HAP-1 (cell line): ENCODE measurements around the gene TPD52L2.
"Not testable (repeated sequence)": the region's sequence is repeated elsewhere in the genome, so short reads cannot be mapped to it uniquely, and the experiment has no call there.

ENCODE experiments used
- DNase-seq, 2 experiments: peaks; one replicate each; pipeline ENCODE4 v3.0.0-alpha.2; 2016 to 2020; ENCODE audit warnings: low spot score in 2 of 2
- H3K27me3 ChIP-seq: fragments of 250-450 bp; sonication (Bioruptor Pico); 2 replicates; pipeline ENCODE4 v1.5.1; 2020; ENCODE audit warnings: low read depth, mild to moderate bottlenecking, moderate library complexity
- H3K36me3 ChIP-seq: fragments of 250-450 bp; sonication (Bioruptor Pico); replicated peaks from 2 replicates; pipeline ENCODE4 v1.5.1; 2020; ENCODE audit warnings: mild to moderate bottlenecking
- H3K4me1 ChIP-seq: fragments of 250-450 bp; sonication (Bioruptor Pico); 2 replicates; pipeline ENCODE4 v1.5.1; 2020; ENCODE audit warnings: mild to moderate bottlenecking
- H3K4me3 ChIP-seq: fragments of 250-450 bp; sonication (Bioruptor Pico); 2 replicates; pipeline ENCODE4 v1.5.1; 2020; ENCODE audit warnings: mild to moderate bottlenecking, moderate library complexity
- H3K9me3 ChIP-seq: fragments of 250-450 bp; sonication (Bioruptor Pico); 2 replicates; pipeline ENCODE4 v1.5.1; 2020; ENCODE audit warnings: mild to moderate bottlenecking, moderate library complexity
- in situ Hi-C: fragments of 300-500 bp; cut with MboI; formaldehyde crosslinking; loops from 3 replicates; pipeline ENCODE4 v1.14.3; 2020; ENCODE audit warnings: low sequenced_read_pairs, inconsistent platforms, mixed read lengths

TPD52L2 gene

DNA sequence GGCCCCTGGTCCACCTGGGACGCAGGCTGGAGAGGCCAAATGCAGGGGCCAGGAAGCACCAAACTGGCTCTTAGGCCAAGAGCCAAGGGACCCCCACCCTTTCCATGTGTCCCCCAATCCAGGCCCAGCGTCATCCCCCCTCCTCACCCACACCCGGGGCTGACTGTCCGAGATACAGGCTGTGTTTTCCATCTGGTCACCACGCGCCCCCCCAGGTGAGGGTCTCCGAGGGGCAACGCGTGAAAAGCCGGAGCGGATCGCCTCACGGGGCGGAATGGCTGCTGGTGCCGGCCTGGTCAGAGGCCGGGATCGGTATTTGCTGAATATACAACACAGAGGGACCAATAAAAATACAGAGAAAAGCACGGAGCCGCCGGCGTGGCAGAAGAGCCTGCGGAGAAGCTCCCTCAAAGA lies 9.0 kb upstream of the TPD52L2 start:
- Histone ChIP-seq H3K9me3 (no peaks in the 10 kb centered on the region), H3K4me1 (no peaks in the 10 kb centered on the region), H3K36me3 (no peaks in the 10 kb centered on the region), H3K4me3 (no peak overlapping the region), H3K27me3 (no peaks in the 10 kb centered on the region)
- in situ Hi-C loops = no loop called here
- DNase-seq = no peak

DNA sequence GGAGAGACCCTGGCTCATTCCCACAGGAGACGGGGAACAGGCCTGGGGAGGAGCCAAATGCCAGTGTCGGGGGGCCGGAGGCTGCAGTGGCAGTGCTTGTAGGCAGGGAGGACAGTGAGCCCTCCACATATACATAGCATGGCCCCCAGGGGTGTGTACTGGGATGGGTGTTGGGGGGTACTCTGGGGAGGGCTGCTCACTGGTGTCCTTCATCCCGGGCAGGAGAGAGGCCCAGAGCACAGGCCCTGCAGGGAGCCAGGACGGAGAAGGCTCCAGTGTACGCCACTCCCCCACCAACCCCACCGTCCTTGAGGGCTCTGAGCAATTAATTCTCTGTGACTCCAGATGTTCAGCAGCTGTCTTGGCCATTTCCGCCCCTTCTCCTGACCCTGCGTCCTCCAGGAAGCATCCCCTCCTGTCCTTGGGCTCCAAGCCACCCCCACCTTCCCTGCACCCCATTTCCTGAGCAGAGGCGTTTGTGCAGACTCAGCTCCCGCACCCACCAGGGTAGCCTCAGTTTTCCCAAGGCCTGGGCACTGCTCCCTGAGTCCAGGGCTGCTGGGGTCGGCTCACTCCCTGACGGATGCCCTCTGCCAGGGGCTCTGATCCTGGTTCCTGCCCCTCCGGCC lies 7.2 kb upstream of the TPD52L2 start:
- Histone ChIP-seq H3K27me3 (no peaks in the 10 kb centered on the region), H3K4me3 (no peak overlapping the region), H3K4me1 (no peaks in the 10 kb centered on the region), H3K9me3 (no peaks in the 10 kb centered on the region), H3K36me3 (no peaks in the 10 kb centered on the region)
- in situ Hi-C loops = no loop called here
- no peak for DNase-seq

GRCh38 chr20:63858393-63859165 lies 6.5 kb upstream of the TPD52L2 start:
- Histone ChIP-seq H3K9me3 (no peaks in the 10 kb centered on the region), H3K36me3 (0 out of 2 replicates have a peak, but pooled peaks cover 4% of the 10 kb centered on the region), H3K27me3 (no peaks in the 10 kb centered on the region), H3K4me1 (no peaks in the 10 kb centered on the region), H3K4me3 (no peak overlapping the region)
- no peak for DNase-seq
- in situ Hi-C loops = no loop called here

GRCh38 chr20:63859166-63859699 lies 5.8 kb upstream of the TPD52L2 start:
- peaks cover 3% of the 10 kb centered on the region; the same call in 1 of the 2 replicates for H3K4me1 ChIP-seq
- no peaks in the 10 kb centered on the region for H3K9me3 ChIP-seq
- H3K27me3 ChIP-seq = no peaks in the 10 kb centered on the region
- in situ Hi-C loops = no loop called here
- DNase-seq = no peak
- no peak overlapping the region for H3K4me3 ChIP-seq
- H3K36me3 ChIP-seq = 0 out of 2 replicates have a peak, but pooled peaks cover 4% of the 10 kb centered on the region

DNA sequence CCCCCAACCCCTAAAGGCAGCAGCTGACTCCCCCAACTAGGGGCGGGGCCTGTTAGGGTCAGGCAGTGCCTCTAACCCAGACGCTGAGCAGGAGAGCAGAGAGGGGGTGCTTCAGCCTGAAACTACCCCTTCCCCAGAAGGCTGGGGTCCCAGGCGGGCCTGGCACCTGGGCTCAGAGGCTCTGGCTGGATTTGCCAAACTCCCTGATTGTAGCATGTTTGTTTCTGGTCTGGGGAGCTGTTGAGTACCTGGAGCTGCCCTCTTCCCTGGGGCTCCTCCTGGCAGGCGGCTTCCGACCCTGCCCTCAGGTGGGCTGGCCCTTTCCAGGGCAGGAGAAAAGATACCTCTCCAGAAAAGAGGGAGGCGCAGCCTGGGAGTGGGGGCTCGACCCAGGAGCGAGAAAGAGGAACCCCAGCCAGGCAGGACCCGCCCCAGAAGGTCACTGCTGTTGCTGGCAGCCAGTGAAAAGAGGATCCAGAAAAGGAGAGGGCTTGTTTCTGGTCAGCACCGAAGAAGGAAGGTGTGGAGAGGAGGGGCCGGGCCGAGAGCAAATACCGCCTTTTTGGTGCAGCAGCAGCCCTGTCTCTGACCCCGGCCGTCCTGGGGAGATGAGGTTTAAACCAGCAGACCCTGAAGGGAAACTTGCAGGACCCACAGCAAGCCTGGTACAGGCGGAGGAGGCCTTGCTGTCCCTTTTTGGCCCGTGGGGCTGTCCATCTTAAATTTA lies 4.6 kb upstream of the TPD52L2 start:
- H3K36me3 ChIP-seq = peaks cover 4% of the 10 kb centered on the region; the same call in 1 of the 2 replicates
- no peaks in the 10 kb centered on the region for H3K27me3 ChIP-seq
- no peaks in the 10 kb centered on the region for H3K9me3 ChIP-seq
- in situ Hi-C loops = no loop called here
- peaks cover 3% of the 10 kb centered on the region; the same call in 1 of the 2 replicates for H3K4me1 ChIP-seq
- no peak overlapping the region for H3K4me3 ChIP-seq
- DNase-seq = no peak

- Histone ChIP-seq H3K9me3 (no peaks in the 10 kb centered on the region), H3K4me3 (no peak within 1 kb of the TSS), H3K27me3 (no peaks in the 10 kb centered on the region), H3K36me3 (peaks cover 4% of the 10 kb centered on the region; the same call in 1 of the 2 replicates), H3K4me1 (peaks cover 3% of the 10 kb centered on the region)
- in situ Hi-C loops = no loop called here
- DNase-seq = no peak
These were observed 3.6 kb upstream of the TPD52L2 start, which contains the start of gene ABHD16B for GRCh38 chr20:63861365-63861934. ABHD16B (plus strand) TSS chr20:63861498; CDS start chr20:63861541, 43 bp downstream.

DNA sequence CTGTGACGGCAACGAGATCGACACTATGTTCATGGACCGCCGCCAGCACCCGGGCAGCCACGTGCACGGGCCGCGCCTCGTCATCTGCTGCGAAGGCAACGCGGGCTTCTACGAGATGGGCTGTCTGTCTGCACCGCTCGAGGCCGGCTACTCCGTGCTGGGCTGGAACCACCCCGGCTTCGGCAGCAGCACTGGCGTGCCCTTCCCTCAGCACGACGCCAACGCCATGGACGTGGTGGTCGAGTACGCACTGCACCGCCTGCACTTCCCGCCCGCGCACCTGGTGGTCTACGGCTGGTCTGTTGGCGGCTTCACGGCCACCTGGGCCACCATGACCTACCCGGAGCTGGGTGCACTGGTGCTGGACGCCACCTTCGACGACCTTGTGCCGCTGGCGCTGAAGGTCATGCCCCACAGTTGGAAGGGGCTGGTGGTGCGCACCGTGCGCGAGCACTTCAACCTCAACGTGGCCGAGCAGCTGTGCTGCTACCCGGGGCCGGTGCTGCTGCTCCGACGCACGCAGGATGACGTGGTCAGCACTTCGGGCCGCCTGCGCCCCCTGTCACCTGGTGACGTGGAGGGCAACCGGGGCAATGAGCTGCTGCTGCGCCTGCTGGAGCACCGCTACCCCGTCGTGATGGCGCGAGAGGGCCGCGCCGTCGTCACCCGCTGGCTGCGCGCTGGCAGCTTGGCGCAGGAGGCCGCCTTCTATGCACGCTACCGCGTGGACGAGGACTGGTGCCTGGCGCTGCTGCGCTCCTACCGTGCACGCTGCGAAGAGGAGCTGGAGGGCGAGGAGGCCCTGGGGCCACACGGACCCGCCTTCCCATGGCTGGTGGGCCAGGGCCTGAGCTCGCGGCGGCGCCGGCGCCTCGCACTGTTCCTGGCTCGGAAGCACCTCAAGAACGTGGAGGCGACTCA lies 2.8 kb upstream of the TPD52L2 start:
- Histone ChIP-seq H3K27me3 (no peaks in the 10 kb centered on the region), H3K36me3 (peaks cover 8% of the 10 kb centered on the region; the same call in 1 of the 2 replicates), H3K4me3 (no peak overlapping the region), H3K4me1 (peaks cover 3% of the 10 kb centered on the region), H3K9me3 (no peaks in the 10 kb centered on the region)
- no peak for DNase-seq
- in situ Hi-C loops = no loop called here

GRCh38 chr20:63863021-63863797 lies 1.9 kb upstream of the TPD52L2 start:
- no peaks in the 10 kb centered on the region for H3K27me3 ChIP-seq
- peaks cover 8% of the 10 kb centered on the region; the same call in 1 of the 2 replicates for H3K36me3 ChIP-seq
- no peak for DNase-seq
- H3K4me3 ChIP-seq = peak overlapping the region; percentile 85
- peaks cover 3% of the 10 kb centered on the region for H3K4me1 ChIP-seq
- in situ Hi-C loops = no loop called here
- H3K9me3 ChIP-seq = no peaks in the 10 kb centered on the region

DNA sequence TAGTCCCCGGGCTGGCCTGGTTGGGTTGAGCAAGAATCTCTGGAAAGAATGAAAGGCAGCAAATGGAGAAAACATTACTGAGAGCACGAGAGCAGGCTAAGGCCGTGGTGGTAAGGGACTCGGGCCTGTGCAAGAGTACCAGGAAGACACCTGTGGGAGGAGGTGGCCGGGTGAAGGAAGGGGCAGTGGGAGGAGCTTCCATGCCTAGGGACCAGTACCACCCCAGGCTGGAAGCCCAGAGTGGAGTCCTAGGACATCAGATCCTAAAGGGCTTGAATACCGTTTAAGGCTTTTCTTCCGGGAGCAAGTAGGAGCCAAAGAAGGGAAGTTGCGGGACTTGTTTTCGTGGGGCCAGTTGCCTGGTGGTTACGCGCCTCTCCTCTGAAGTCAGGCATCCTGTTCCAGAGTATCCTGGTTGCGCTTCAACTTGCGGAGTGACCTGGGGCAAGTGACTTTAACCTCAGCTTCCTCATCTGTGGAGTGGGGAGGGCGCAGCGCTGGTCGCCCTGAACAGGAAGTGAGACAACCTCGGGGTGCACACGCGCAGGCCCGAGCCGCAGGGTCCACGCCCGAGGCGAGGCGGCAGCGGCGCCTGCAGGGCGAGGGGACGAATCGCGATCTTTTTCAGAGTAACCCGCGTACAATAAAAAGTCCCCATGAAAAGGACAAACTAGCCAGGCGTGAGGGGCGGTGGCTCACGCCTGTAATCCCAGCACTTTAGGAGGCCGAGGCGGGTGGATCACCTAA lies 1.1 kb upstream of the TPD52L2 start:
- Histone ChIP-seq H3K27me3 (no peaks in the 10 kb centered on the region), H3K36me3 (peaks cover 15% of the 10 kb centered on the region), H3K9me3 (no peaks in the 10 kb centered on the region), H3K4me1 (peaks cover 3% of the 10 kb centered on the region), H3K4me3 (peak overlapping the region; percentile 85)
- in situ Hi-C loops = no loop called here
- DNase-seq = peak; percentile 63 to 77

DNA sequence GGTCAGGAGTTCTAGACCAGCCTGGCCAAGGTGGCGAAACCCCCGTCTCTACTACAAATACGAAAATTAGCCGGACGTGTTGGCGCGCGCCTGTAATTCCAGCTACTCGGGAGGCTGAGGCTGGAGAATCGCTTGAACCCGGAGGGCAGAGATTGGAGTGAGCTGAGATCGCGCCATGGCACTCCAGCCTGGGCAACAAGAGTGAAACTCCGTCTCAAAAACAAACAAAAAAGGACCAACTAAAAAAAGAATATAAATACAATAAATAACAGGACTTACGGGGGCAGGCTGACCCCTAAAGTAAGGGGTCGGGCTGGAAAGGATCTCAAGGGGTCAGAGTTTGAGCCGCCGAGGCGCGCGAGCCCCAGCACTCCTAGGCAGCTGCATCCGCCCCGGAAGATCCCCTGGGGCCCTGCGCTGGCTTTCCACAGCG lies 509 bp upstream of the TPD52L2 start:
- Histone ChIP-seq H3K36me3 (peaks cover 21% of the 10 kb centered on the region), H3K27me3 (no peaks in the 10 kb centered on the region), H3K9me3 (no peaks in the 10 kb centered on the region), H3K4me3 (peak overlapping the region; percentile 85), H3K4me1 (peaks cover 3% of the 10 kb centered on the region)
- DNase-seq = no peak
- in situ Hi-C loops = no loop called here

DNA sequence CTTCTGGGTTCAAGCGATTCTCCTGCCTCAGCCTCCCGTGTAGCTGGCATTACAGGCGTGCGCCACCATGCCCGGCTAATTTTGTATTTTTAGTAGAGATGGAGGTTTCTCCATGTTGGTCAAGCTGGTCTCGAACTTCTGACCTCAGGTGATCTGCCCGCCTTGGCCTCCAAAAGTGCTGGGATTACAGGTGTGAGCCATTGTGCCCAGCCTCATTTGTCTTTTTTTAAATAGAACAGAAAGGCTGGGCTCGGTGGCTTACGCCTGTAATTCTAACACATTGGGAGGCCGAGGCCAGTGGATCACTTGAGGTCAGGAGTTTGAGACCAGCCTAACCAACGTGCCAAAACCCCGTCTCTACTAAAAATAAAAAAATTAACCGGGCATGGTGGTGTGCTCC lies 2.0 kb downstream of the TPD52L2 start:
- H3K36me3 ChIP-seq = peaks cover 38% of the 10 kb centered on the region
- H3K4me3 ChIP-seq, H3K4me1 ChIP-seq, H3K27me3 ChIP-seq, H3K9me3 ChIP-seq, DNase-seq, in situ Hi-C loops: not testable (repeated sequence)
